Measurements from ENCODE around the gene MATCAP1. TPM values are rescaled to one million over a fixed set of nuclear protein-coding genes. Genes with fewer than 3 reads are reported as not detected.

MATCAP1 gene
- polyA plus RNA-seq, 1 of the 3 experiments (the other 2 are of a cell fraction): 68.5 TPM

DNA sequence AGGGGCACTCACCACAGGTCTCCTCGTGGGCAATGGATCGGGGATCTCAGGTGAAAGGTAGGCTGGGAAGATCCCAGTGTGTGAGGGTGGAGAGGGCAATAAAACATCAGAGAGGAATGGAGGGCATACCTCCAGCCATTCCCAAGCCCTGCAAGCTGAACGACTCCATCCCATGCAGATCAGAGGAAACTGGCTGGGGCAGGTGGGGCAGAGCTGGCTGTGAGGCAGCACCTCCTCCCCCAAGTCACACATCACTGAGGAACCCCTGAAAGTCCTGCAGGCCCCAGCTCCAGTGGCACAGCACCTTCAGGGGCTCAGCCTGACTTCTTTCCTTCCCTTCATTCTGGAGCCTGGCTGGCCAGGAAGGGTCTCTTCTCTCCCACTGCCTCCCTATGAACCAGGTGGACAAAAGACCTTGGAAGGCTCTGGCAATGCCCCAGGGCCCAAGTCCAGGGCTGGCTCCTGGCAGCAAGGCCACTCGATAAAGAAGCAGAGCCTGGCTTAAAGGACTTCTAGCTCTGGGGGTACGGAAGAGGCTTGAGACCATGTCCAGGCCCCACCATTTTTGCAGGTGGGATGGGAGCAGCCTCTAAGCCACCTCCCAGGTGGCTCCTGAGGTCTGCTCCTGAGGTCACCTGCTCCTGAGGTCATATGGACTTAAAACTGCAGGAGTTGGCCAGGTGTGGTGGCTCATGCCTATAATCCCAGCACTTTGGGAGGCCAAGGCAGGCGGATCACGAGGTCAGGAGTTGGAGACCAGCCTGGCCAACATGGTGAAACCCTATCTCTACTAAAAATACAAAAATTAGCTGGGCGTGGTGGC lies 29.6 kb upstream of the MATCAP1 start:
- ChIA-PET POLR2A (interaction anchor here (1.1 kb wide), 2 partner anchors 11 to 15 kb away, joined by 3 read pairs; no protein-coding TSS in a partner anchor), CTCF (interaction anchor here (0.6 to 1.0 kb wide), 2 partner anchors 58 to 203 kb away, joined by 3 to 5 read pairs; no protein-coding TSS in a partner anchor)
- H3K9ac ChIP-seq: no peak overlapping the region
- H3K9me2 ChIP-seq: no peaks in the 10 kb centered on the region
- H3F3A ChIP-seq (replicated peaks; ENCODE audit: insufficient read depth): no peaks in the 10 kb centered on the region
- no peaks in the 10 kb centered on the region for H3K36me3 ChIP-seq (replicated peaks in 1 of 2; ENCODE audit: control insufficient read depth in 1 of 2, insufficient read depth in 2 of 2, low read length in 1 of 2)
- no peak overlapping the region for H3K4me2 ChIP-seq
- no peak overlapping the region for H2AFZ ChIP-seq (ENCODE audit: low read depth)
- DNase-seq: no peak
- H3K27me3 ChIP-seq (ENCODE audit: insufficient read depth): no peaks in the 10 kb centered on the region
- TF ChIP-seq FOSL2 (IDR thresholded peaks at IDR 0.05; ENCODE audit: borderline replicate concordance, low read depth) (no peak), USF2 (IDR thresholded peaks at IDR 0.05; ENCODE audit: borderline replicate concordance, low read depth, low read length) (no peak), POLR2AphosphoS5 (IDR thresholded peaks at IDR 0.05; ENCODE audit: low read depth, low read length) (no peak), TAF1 (IDR thresholded peaks at IDR 0.05; ENCODE audit: borderline replicate concordance, low read depth, low read length) (no peak), SMC3 (IDR thresholded peaks at IDR 0.05; ENCODE audit: low read depth, low read length) (no peak), CTCF (IDR thresholded peaks at IDR 0.05) (no peak)
- TF ChIP-seq, protein P1, sequence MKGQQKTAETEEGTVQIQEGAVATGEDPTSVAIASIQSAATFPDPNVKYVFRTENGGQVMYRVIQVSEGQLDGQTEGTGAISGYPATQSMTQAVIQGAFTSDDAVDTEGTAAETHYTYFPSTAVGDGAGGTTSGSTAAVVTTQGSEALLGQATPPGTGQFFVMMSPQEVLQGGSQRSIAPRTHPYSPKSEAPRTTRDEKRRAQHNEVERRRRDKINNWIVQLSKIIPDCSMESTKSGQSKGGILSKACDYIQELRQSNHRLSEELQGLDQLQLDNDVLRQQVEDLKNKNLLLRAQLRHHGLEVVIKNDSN (IDR thresholded peaks at IDR 0.05; ENCODE audit: borderline replicate concordance, low read depth): no peak
- TF ChIP-seq, protein P2, sequence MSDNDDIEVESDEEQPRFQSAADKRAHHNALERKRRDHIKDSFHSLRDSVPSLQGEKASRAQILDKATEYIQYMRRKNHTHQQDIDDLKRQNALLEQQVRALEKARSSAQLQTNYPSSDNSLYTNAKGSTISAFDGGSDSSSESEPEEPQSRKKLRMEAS (IDR thresholded peaks at IDR 0.05; ENCODE audit: low read depth): no peak
- 81% methylated on average over 7 of the region's 8 CpGs for WGBS (ENCODE audit: low lambda C conversion rate)
- peaks cover 0 to 10% of the 10 kb centered on the region in 2 experiments; a peak in 1 of 4 replicates for H3K4me1 ChIP-seq (ENCODE audit: control insufficient read depth in 1 of 2, insufficient read depth in 2 of 2, low read depth in 1 of 2, low read length in 1 of 2)
- no peaks in the 10 kb centered on the region for H4K20me1 ChIP-seq (ENCODE audit: insufficient read depth)
- H3K9me3 ChIP-seq: no peaks in the 10 kb centered on the region
- H3K27ac ChIP-seq (ENCODE audit: low read depth in 2 of 2, low read length in 1 of 2): no peak overlapping the region
- no peak overlapping the region for H3K4me3 ChIP-seq (ENCODE audit: low read depth in 2 of 2, low read length in 1 of 2)
- H3K79me2 ChIP-seq (ENCODE audit: insufficient read depth): no peaks in the 10 kb centered on the region

DNA sequence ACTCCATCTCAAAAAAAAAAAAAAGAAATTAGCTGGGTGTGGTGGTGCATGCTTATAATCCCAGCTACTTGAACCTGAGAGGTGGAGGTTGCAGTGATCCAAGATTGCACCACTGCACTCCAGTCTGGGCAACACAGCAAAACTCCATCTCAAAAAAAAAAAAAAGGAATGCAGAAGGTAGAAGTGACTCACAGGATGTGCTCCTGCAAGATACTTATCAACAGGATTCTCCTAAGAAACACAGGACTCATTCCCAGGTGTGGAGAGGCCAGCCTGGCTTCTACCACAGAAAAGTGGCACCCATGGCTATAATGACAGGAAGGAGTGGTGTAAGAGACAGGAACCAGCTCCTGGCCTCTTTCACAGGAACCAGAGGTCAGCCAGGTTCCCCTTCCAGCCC lies 29.0 kb upstream of the MATCAP1 start:
- H3K27ac ChIP-seq (ENCODE audit: low read depth in 2 of 2, low read length in 1 of 2): no peak overlapping the region
- H3K9me2 ChIP-seq: no peaks in the 10 kb centered on the region
- no peaks in the 10 kb centered on the region for H3F3A ChIP-seq (replicated peaks; ENCODE audit: insufficient read depth)
- H2AFZ ChIP-seq (ENCODE audit: low read depth): no peak overlapping the region
- H4K20me1 ChIP-seq (ENCODE audit: insufficient read depth): no peaks in the 10 kb centered on the region
- no peaks in the 10 kb centered on the region for H3K79me2 ChIP-seq (ENCODE audit: insufficient read depth)
- no peak overlapping the region for H3K9ac ChIP-seq
- peaks cover 5 to 12% of the 10 kb centered on the region in 2 experiments; a peak in 2 of 4 replicates for H3K4me1 ChIP-seq (ENCODE audit: control insufficient read depth in 1 of 2, insufficient read depth in 2 of 2, low read depth in 1 of 2, low read length in 1 of 2)
- no peaks in the 10 kb centered on the region for H3K27me3 ChIP-seq (ENCODE audit: insufficient read depth)
- no peak overlapping the region for H3K4me3 ChIP-seq (ENCODE audit: low read depth in 2 of 2, low read length in 1 of 2)
- no peaks in the 10 kb centered on the region for H3K9me3 ChIP-seq
- TF ChIP-seq USF2 (IDR thresholded peaks at IDR 0.05; ENCODE audit: borderline replicate concordance, low read depth, low read length) (no peak), TCF12 (IDR thresholded peaks at IDR 0.05) (0 out of 2 replicates have a peak, but pooled peaks have one; percentile 16)
- no peak overlapping the region for H3K4me2 ChIP-seq
- DNase-seq: no peak
- CTCF ChIA-PET: interaction anchor here (1.0 kb wide), 1 partner anchor 57 kb away, joined by 5 read pairs; no protein-coding TSS in a partner anchor
- POLR2A ChIA-PET: no interaction called here
- H3K36me3 ChIP-seq (replicated peaks in 1 of 2; ENCODE audit: control insufficient read depth in 1 of 2, insufficient read depth in 2 of 2, low read length in 1 of 2): no peaks in the 10 kb centered on the region

Data from SK-N-SH (cell line).